Measurements from ENCODE around the gene ZNF836.
"Not testable (repeated sequence)": the region's sequence is repeated elsewhere in the genome, so short reads cannot be mapped to it uniquely, and the experiment has no call there.

The ZNF836 gene

DNA sequence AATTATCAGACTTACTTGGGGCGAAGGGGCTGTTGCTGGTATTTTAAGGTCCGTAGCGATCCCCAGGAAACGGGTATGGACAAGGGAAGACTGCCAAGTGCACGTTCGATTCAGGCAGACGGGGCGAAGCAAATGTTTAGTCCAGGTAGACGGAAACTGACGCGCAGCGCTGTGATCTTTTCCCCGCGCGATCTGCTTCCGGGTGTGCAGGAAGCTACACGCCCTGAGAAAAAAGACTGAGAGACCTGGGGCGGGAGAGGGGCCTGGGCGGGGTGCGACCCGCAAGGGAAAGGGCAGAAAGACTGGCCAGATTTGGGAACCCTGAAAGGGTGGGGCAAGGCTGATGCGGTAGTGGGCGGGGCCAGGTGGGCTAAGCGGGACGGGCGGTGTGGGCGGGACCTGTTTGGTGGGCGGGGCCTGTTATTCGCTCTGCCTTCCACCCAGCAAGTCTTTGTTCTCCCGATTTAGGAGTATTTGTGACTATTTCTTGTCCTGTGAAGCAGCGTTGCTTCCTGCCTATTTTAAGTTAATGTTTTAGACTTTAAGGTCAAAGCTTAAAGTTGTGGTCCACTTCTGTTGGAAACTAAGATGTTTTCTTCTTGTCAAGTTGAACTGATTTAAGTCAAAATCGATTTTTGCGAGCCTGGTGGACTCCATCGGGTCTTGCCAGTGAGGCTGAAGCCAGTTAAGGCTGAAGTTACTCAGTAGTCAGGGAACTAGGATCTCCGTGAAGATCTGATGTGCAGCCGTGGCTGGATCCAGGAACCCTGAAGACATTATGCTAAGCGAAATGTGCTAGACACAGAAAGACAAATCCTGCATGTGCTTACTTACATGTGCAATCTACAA lies at the start of gene ZNF836:
ZNF836 (minus strand) TSS at position 301 of the 849 bp plus-strand sequence. CDS start 3,549 bp downstream, outside the sequence.
- DNase-seq = peak; percentile 73

DNA sequence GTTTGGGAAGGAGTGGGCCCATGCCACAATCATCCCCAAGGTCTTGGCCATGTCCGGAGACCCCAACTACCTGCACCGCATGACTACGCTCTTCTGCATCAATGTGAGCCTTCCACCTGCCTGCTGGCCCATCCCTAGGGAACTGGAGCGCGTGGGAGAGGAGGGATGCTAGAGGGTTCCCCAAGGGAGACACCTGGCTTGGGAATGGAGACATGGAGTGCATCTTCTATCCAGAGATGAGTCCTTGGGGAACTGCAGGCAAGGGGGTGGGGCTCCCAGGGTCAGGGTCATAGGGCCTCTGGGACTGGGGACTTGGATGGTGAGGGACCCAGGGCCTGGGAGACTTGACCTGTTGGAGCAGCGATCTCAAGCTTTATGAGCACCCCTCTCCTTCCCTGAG lies 49.6 kb upstream of the ZNF836 start:
- DNase-seq = no peak

- DNase-seq = no peak
These were observed 48.2 kb upstream of the ZNF836 start for GRCh38 chr19:52219611-52220010.

DNA sequence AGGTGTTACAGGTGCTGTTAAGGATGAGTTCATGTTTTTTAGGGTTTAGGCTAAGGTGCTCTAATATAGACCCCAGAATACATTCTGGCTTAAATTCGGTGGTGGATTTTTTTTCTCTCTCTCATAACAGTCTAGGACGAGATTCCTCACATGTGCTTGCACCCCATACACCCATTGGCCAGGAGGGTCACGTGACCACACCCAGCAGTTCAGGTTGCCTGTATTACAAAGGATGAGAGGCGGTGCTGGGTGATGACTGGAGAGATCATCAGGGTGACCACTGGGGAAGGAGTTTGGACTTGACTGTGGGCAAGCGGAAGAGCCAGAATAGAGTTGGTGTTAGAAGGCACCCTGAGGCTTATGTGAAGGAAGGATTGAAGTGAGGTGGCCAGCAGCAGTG lies 46.2 kb upstream of the ZNF836 start:
- no peak for DNase-seq

GRCh38 chr19:52216401-52216800 lies 45.0 kb upstream of the ZNF836 start:
- no peak for DNase-seq

DNA sequence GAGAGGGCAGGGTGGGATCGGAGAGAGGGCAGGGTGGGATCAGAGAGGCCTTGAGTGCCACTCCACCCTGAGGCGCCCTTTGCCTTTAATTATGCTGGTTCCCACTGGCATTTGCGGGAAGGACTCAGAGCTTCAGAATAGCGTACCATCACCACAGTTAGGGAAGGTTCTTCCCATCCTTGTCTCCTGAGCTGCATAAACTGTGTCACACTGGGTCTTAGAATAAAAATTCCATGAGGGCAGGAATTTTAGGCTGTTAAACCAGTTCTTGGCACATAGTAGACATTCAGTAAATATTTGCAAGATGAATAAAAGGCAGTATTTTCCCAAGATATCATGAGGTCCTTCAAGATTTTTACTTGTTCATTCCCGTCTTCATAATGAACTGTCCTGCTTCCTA lies 42.8 kb upstream of the ZNF836 start:
- DNase-seq = no peak

DNA sequence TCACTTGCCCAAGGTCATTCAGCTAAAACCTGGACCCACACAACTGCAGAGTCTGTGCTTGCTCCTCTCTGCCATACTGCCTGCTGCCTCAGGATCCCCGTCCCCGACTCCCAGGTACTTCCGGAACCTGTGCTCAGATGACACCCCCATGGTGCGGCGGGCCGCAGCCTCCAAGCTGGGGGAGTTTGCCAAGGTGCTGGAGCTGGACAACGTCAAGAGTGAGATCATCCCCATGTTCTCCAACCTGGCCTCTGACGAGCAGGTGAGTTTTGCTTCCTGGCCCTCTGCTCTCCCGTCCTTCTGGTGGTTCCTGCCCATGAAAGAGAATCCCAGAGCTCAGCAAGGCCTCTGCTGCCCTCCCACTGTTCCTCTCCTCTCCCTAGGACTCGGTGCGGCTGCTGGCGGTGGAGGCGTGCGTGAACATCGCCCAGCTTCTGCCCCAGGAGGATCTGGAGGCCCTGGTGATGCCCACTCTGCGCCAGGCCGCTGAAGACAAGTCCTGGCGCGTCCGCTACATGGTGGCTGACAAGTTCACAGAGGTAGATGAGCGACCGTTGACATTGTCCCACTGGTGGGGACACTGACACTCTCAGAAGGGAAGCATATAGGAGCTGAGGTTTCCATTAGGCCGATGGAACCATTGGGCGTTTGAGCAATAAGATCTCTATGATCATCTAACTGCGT lies 41.3 kb upstream of the ZNF836 start:
- DNase-seq = no peak

- no peak for DNase-seq
These were observed 40.6 kb upstream of the ZNF836 start for GRCh38 chr19:52211926-52212571.

GRCh38 chr19:52211203-52211602 lies 39.8 kb upstream of the ZNF836 start:
- DNase-seq = no peak

- DNase-seq = no peak
These were observed 35.1 kb upstream of the ZNF836 start for GRCh38 chr19:52206481-52206880.

DNA sequence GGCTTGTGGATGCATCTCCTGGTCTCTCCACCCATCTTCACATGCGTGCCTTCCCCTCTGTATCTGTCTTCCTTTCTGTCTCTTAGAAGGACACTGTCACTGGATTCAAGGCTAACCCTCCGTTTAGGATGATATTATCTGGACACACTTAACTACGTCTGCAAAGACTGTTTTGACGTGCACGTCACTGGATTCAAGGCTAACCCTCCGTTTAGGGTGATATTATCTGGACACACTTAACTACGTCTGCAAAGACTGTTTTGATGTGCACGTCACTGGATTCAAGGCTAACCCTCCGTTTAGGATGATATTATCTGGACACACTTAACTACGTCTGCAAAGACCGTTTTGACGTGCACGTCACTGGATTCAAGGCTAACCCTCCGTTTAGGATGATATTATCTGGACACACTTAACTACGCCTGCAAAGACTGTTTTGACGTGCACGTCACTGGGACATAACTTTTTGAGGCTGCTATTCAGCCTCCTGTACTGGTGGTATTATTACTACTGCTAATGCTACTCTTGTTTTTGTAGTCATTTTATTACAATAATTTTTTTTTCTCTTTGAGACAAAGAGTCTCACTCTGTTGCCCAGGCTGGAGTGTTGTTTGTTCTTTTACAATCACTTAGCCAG lies 29.5 kb upstream of the ZNF836 start:
- DNase-seq = not testable (repeated sequence)

- DNase-seq = peak; percentile 69
These were observed 28.6 kb upstream of the ZNF836 start for GRCh38 chr19:52200044-52200443.

- DNase-seq = no peak
These were observed 27.3 kb upstream of the ZNF836 start for GRCh38 chr19:52198678-52199077.

GRCh38 chr19:52197964-52198363 lies 26.5 kb upstream of the ZNF836 start:
- peak; percentile 11 for DNase-seq

DNA sequence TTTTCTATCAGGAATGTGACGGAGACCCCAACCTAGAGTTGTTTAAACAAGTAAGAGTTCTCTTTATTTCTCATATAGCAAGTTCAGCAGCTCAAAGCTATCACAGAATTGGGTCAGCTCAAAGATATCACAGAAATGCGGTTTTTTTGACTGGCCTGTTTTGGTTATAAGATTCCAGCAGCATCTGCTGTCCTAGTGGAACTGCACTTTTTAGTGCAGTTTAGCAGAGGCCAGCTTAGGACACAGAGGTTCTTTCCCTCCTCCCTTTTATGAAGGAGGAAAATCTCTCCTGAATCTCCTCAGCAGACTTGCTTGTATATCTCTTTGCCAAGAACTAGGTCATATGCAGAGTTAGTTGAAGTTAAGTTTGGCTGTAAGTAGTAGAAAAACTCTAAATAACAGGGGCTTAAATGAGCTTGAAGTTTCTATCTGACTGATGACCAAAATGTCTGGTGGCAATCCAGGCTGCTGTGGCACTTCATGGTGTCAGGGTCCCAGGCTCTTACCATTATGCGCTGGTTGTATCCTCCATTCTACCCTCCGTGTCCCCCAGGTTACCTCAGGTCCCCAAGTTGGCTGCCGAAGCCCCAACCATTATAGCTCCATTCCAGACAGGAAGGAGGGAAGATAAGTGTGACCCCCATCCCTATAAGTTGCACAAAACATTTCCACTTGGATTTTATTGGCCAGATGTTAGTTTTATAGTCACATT lies 25.0 kb upstream of the ZNF836 start:
- DNase-seq = no peak

DNA sequence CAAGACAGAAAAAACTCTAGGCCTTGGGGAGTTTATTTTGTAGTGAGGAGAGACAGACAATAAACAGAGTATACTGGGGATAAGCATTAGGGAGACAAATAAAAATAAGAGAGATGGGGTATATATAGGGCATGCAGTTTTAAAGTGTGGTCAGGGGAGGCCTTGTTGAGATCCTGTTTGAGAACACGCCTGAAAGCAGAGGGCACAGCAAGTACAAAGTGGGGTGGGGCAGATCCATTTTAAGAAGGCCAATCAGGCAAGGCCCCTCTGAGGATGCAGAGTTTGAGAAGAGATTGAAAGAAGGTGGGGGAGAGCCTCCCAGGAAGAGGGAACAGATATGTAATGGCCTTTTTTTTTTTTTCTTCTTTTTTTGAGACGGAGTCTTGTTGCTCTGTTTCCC lies 20.5 kb upstream of the ZNF836 start:
- no peak for DNase-seq

DNA sequence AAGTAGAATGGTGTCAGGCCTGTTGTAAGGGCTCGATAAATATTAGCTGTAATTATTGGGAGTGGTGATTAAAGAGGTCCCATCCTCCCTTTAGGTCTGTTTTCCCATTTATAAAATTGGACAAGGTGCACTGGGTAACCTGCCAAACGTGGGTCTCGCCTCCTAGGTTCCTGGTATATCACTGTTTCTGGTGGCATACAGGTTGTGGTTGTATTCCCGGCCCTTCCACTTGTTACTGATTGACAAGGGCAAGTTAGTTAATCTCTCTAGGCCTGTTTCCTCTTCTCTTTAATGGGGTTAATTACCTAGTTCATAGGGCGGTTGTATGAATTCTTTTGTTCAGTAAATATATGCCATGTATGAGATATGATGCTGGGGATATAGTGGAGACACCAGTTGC lies 20.0 kb upstream of the ZNF836 start:
- DNase-seq = no peak

GRCh38 chr19:52190487-52191293 lies 19.3 kb upstream of the ZNF836 start:
- no peak for DNase-seq

GRCh38 chr19:52189735-52190486 lies 18.5 kb upstream of the ZNF836 start, which contains the start of gene PPP2R1A:
Gene PPP2R1A (plus strand): TSS chr19:52190052. CDS start chr19:52190097, 45 bp downstream.
- peak; percentile 100 for DNase-seq

- DNase-seq = no peak
These were observed 17.7 kb upstream of the ZNF836 start for GRCh38 chr19:52188822-52189734.

Data from inflammatory macrophage treated with lipopolysaccharide for 4 hours (primary cell).